Activated T-helper 1 cell treated with anti-CD3 and anti-CD28 coated beads, Interleukin-2, amount 50 U/mL, for 16 hours (primary cell): ENCODE measurements around the gene TOMM5.

ENCODE experiments used
- DNase-seq, 2 donors: peaks; one replicate each; pipeline ENCODE4 v3.0.0-alpha.2; 2020; ENCODE audit warnings: low read depth in 1 of 2, low spot score in 1 of 2

Gene TOMM5

GRCh38 chr9:37563806-37564513 is 28.4 kb downstream of the TOMM5 start:
- no peak for DNase-seq

GRCh38 chr9:37562826-37563225 is 29.6 kb downstream of the TOMM5 start:
- DNase-seq = no peak

DNA sequence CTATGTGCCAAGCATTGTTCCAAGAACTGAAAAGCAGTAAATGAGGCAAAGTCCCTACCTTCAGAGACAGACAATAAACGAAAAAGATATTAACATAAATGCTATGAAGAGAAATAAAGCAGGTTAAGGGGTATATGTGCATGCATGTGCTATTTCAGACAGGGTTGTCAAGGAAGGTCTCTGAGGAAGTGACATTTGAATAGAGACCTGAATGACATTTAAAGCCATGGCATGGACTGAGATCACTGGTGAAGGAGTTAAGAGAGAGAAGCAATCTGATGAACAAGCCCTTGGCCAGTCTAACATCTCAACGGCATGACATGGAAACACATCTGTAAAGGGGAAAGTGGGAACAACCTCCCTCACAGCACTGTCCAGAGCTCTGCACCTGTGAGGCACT is 30.7 kb downstream of the TOMM5 start:
- no peak for DNase-seq

GRCh38 chr9:37559855-37560592 is 32.4 kb downstream of the TOMM5 start:
- no peak for DNase-seq

- no peak for DNase-seq
These were observed 33.3 kb downstream of the TOMM5 start for GRCh38 chr9:37559125-37559524.

- DNase-seq = no peak
These were observed 36.6 kb downstream of the TOMM5 start for GRCh38 chr9:37555786-37556185.

- no peak for DNase-seq
These were observed 38.1 kb downstream of the TOMM5 start for GRCh38 chr9:37554318-37554717.

GRCh38 chr9:37551888-37552287 is 40.5 kb downstream of the TOMM5 start:
- DNase-seq = no peak

DNA sequence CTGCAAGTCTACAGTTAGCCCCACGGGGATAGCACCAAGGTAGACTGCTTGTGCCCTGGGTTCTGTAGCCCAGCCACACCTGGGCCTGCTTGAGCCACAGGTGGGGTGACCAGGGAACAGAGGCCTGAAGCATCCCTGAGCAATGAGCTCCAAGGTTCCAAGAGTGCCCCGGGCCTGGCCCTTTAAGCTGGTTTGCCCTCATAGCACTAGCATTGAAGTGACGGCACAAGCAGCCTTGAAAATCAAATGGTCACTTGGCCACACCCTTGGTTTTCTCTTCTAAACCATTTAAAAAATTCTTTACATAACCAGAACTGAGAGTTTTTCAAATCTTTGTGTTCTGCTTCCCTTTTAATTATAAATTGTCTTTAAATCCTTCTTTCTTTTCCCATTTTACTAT is 40.9 kb downstream of the TOMM5 start:
- DNase-seq = no peak

- DNase-seq = no peak
These were observed 41.6 kb downstream of the TOMM5 start for GRCh38 chr9:37550781-37551180.

GRCh38 chr9:37549527-37549926 is 42.9 kb downstream of the TOMM5 start:
- DNase-seq = no peak

- no peak for DNase-seq
These were observed 45.0 kb downstream of the TOMM5 start for GRCh38 chr9:37547328-37547878.

- DNase-seq = no peak
These were observed 48.9 kb downstream of the TOMM5 start for GRCh38 chr9:37543468-37543867.

DNA sequence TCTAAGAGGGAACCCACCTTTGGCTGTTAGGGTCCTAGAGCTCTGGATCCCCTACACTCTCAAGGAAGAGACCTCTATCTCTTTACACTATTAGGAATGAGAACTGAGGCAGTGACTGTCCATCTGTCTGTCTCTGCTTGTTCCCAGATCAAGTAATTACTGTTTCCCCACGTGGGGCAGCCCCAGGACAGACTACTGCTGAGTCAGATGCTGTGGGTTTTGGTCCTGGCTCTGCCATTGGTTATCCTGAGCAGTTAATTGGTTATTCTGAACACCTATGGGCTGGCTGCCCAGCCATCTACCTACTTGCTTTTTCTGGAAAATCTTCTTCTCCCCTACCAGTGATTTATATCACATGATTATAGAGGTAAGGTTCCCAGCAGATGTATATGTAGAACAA is 49.5 kb downstream of the TOMM5 start:
- DNase-seq = no peak

- no peak for DNase-seq
These were observed 49.9 kb downstream of the TOMM5 start for GRCh38 chr9:37542488-37542887.

GRCh38 chr9:37541465-37541864 is 50.9 kb downstream of the TOMM5 start:
- DNase-seq = no peak

DNA sequence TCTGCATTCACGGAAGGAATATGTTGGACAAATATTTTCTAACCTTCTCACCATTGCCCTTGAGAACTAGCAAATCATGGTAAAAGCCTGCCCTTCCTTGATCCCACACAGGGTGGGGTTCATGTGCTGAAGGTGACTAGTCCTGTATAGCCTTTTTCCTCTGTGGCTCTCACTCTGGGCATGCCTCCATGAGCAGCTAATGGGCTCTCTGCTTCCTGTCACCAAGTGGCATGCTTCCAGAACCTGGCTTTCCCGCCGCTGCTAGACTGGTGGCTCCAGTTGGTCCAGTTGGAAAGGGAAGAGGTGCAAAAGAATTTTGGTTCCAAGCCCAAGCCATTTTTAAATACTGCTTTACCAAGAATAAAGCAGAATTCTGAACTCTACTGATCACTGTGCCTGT is 51.8 kb downstream of the TOMM5 start:
- DNase-seq = no peak

- no peak for DNase-seq
These were observed 52.8 kb downstream of the TOMM5 start for GRCh38 chr9:37539634-37540033.
